Measurements from ENCODE around the gene MED4.

The MED4 gene

DNA sequence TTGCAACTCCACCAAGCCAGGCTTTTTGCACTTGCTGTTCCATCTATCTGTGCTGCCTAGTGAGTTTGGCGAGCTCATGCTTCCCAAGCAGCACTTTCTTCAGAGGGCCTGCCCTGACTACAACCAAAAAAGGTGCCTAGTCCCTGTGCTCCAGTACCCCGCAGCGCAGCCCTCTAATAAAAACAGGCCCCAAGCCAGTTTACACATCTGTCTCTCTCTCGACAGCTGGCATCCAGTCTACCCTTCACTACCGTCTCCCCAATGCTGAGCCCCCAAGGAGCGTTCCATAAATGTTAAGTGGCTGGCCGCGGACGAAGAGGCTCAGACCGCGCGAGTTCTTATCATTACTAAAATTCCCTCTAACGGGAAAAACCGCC, 512 bp downstream of the MED4 start:
- Histone ChIP-seq H3K4me3 (ENCODE audit: low read depth, low read length) (peak overlapping the region; percentile 94), H3K9ac (ENCODE audit: low read length) (peak overlapping the region; percentile 97), H3K36me3 (ENCODE audit: control insufficient read depth, insufficient read depth, low read length) (no peaks in the 10 kb centered on the region), H3K27ac (ENCODE audit: low read depth, low read length) (peak overlapping the region; percentile 95), H3K27me3 (ENCODE audit: control insufficient read depth, insufficient read depth, low read length) (no peaks in the 10 kb centered on the region), H3K9me3 (ENCODE audit: control insufficient read depth, insufficient read depth, low read depth, low read length) (peaks cover 2% of the 10 kb centered on the region; the same call in 1 of the 2 replicates), H3K4me1 (ENCODE audit: control insufficient read depth, insufficient read depth, low read length) (peaks cover 27% of the 10 kb centered on the region)

DNA sequence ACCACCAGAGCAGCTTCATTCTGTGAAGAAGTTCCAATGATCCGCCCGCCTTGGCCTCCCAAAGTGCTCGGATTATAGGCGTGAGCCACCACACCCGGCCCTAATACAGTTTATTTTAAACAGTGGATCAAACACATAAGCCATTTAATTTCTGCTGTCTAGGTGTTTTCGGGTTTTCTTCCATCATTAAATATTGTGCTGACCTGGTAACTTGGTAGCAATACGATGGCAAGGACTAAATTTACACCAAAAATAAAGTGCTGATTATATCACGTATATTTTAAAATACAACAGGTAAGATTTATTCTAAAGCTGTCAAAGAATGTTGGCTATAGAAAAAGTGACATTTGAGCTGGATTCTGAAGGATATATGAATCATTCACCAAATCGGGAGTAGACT, 1.3 kb downstream of the MED4 start:
- Histone ChIP-seq H3K36me3 (ENCODE audit: control insufficient read depth, insufficient read depth, low read length) (peaks cover 4% of the 10 kb centered on the region; the same call in 1 of the 2 replicates), H3K27me3 (ENCODE audit: control insufficient read depth, insufficient read depth, low read length) (no peaks in the 10 kb centered on the region), H3K4me1 (ENCODE audit: control insufficient read depth, insufficient read depth, low read length) (peaks cover 27% of the 10 kb centered on the region), H3K9ac (ENCODE audit: low read length) (peak overlapping the region; percentile 97), H3K9me3 (ENCODE audit: control insufficient read depth, insufficient read depth, low read depth, low read length) (peaks cover 2% of the 10 kb centered on the region; the same call in 1 of the 2 replicates), H3K27ac (ENCODE audit: low read depth, low read length) (no peak overlapping the region), H3K4me3 (ENCODE audit: low read depth, low read length) (peak overlapping the region; percentile 94)

DNA sequence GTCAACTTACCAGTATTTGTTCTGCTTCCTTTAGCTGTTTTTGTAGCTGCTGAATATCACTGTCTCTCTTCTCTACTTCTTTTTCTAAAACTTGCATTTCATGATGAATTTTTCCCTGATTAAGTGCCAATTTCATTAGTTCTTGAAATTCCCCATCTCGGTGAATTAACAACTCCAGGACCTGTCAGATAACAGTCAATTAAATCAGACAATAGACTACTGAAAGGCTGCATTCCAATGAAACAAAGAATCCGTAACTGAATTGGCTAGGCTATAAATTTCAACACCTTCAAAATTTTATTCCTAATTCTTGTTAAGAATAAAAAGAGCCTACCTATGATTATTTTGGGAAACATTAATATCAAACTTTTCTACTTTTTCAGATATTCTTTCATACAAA, 8.6 kb downstream of the MED4 start:
- H3K9ac ChIP-seq (ENCODE audit: low read length) = no peak overlapping the region
- H3K27ac ChIP-seq (ENCODE audit: low read depth, low read length) = peak overlapping the region; percentile 48; the same call in 1 of the 2 replicates
- no peaks in the 10 kb centered on the region for H3K27me3 ChIP-seq (ENCODE audit: control insufficient read depth, insufficient read depth, low read length)
- H3K4me3 ChIP-seq (ENCODE audit: low read depth, low read length) = no peak overlapping the region
- peaks cover 53% of the 10 kb centered on the region for H3K36me3 ChIP-seq (ENCODE audit: control insufficient read depth, insufficient read depth, low read length)
- H3K9me3 ChIP-seq (ENCODE audit: control insufficient read depth, insufficient read depth, low read depth, low read length) = no peaks in the 10 kb centered on the region
- no peaks in the 10 kb centered on the region for H3K4me1 ChIP-seq (ENCODE audit: control insufficient read depth, insufficient read depth, low read length)

DNA sequence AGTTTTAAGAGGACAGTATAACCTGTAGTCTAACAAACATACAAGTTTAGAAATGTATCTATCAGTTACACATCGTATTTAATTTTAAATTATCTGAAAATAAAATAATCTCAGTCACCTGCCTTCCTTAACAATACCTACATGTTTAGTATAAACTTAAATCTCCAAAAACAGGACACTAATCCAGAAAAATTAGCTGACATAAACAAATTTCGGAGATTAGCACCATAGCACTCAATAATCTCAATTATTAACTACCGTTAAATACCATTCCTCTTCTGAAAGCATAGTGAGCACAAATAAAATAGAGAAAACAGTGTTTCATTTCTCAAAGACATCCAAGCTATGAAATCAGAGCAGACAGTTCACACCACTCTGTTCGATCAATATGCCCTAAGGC, 13.2 kb downstream of the MED4 start:
- Histone ChIP-seq H3K27me3 (ENCODE audit: control insufficient read depth, insufficient read depth, low read length) (no peaks in the 10 kb centered on the region), H3K9me3 (ENCODE audit: control insufficient read depth, insufficient read depth, low read depth, low read length) (no peaks in the 10 kb centered on the region), H3K4me1 (ENCODE audit: control insufficient read depth, insufficient read depth, low read length) (no peaks in the 10 kb centered on the region), H3K9ac (ENCODE audit: low read length) (no peak overlapping the region), H3K36me3 (ENCODE audit: control insufficient read depth, insufficient read depth, low read length) (peaks cover 91% of the 10 kb centered on the region), H3K27ac (ENCODE audit: low read depth, low read length) (no peak overlapping the region), H3K4me3 (ENCODE audit: low read depth, low read length) (no peak overlapping the region)

DNA sequence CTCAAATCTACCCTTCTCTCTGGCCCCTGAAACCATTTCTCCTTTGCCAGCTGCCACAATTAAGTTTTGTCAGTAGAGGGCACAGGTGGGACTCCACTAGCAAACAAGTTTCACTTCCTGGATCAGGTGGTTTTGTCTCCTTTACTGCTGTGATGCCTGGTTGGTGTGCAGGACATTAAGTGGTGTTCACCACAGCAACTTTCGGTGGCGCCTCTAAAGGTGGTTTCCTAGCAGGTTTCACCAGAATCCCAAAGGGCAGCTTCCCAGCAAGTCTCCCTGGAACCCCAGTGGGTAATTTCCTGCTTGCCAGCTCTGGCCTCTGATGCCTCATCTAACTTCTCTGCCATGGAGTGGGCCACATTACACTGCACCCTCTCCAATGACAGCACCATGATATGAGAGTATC, 16.6 kb downstream of the MED4 start:
- Histone ChIP-seq H3K9me3 (ENCODE audit: control insufficient read depth, insufficient read depth, low read depth, low read length) (peaks cover 11% of the 10 kb centered on the region), H3K9ac (ENCODE audit: low read length) (no peak overlapping the region), H3K27ac (ENCODE audit: low read depth, low read length) (no peak overlapping the region), H3K36me3 (ENCODE audit: control insufficient read depth, insufficient read depth, low read length) (peaks cover 94% of the 10 kb centered on the region), H3K27me3 (ENCODE audit: control insufficient read depth, insufficient read depth, low read length) (no peaks in the 10 kb centered on the region), H3K4me1 (ENCODE audit: control insufficient read depth, insufficient read depth, low read length) (no peaks in the 10 kb centered on the region), H3K4me3 (ENCODE audit: low read depth, low read length) (no peak overlapping the region)

DNA sequence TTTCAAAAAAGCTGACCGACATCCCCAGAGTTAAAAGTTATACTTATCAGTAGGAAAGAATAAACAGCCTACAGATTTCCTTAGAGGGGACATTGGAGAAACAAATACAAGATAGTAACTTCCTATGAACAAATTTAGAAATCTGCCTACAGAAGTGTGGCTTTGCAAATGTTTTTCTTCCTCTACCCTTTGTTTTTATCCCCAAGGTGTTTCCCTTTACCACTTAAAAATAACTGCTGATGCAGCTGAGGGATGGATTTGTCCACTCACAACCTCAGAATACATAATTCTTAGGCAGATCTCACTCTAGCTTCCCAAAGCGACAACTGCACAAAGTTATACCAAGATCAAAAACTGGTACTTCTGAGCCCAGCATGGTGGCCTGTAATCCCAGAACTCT, 20.9 kb downstream of the MED4 start:
- Histone ChIP-seq H3K4me1 (ENCODE audit: control insufficient read depth, insufficient read depth, low read length) (no peaks in the 10 kb centered on the region), H3K9ac (ENCODE audit: low read length) (no peak overlapping the region), H3K27ac (ENCODE audit: low read depth, low read length) (no peak overlapping the region), H3K4me3 (ENCODE audit: low read depth, low read length) (no peak overlapping the region), H3K36me3 (ENCODE audit: control insufficient read depth, insufficient read depth, low read length) (peaks cover 99% of the 10 kb centered on the region), H3K27me3 (ENCODE audit: control insufficient read depth, insufficient read depth, low read length) (no peaks in the 10 kb centered on the region), H3K9me3 (ENCODE audit: control insufficient read depth, insufficient read depth, low read depth, low read length) (peaks cover 51% of the 10 kb centered on the region)

DNA sequence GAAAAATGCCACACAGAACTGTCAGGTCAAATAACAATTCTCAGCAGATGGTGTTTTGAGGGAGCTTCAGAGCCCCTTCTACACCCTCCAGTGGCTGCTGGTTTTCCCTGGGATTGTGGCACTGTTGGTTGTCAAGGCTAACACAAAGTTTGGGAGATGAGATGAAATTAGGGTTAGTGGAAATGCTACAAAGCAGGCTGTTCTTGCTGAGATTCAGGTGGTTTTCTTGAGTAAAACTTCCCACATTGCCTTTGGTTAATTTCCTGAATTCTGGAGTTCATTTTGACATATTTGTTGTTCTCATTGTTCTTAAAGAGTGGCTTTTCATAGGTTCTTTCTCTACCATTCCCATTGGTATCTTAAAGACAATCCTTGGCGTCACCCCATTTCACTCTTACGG, 22.1 kb downstream of the MED4 start:
- no peak overlapping the region for H3K27ac ChIP-seq (ENCODE audit: low read depth, low read length)
- H3K4me1 ChIP-seq (ENCODE audit: control insufficient read depth, insufficient read depth, low read length) = no peaks in the 10 kb centered on the region
- peaks cover 99% of the 10 kb centered on the region for H3K36me3 ChIP-seq (ENCODE audit: control insufficient read depth, insufficient read depth, low read length)
- H3K4me3 ChIP-seq (ENCODE audit: low read depth, low read length) = no peak overlapping the region
- H3K27me3 ChIP-seq (ENCODE audit: control insufficient read depth, insufficient read depth, low read length) = no peaks in the 10 kb centered on the region
- no peak overlapping the region for H3K9ac ChIP-seq (ENCODE audit: low read length)
- H3K9me3 ChIP-seq (ENCODE audit: control insufficient read depth, insufficient read depth, low read depth, low read length) = peaks cover 63% of the 10 kb centered on the region

DNA sequence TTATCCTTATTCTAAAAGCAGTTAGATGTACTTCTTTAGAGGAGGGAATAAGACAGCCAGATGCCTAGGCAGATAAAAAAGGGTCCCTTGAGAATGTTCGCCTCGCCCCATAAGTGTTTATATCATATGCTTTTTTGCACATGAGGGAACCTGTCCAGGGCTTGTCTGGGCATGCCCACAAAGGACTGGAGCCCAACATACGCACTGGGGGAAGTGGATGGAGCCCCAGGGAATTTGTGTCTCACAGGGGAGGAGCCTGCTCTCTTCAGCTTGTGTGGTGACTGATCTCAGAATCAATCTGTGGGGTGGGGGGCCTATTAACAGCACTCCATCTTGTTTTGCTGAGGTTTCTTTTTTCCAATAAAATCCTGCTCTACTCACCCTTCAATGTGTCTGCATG, 22.6 kb downstream of the MED4 start:
- H3K36me3 ChIP-seq (ENCODE audit: control insufficient read depth, insufficient read depth, low read length) = peaks cover 99% of the 10 kb centered on the region
- no peaks in the 10 kb centered on the region for H3K27me3 ChIP-seq (ENCODE audit: control insufficient read depth, insufficient read depth, low read length)
- H3K9me3 ChIP-seq (ENCODE audit: control insufficient read depth, insufficient read depth, low read depth, low read length) = peaks cover 68% of the 10 kb centered on the region
- H3K4me1 ChIP-seq (ENCODE audit: control insufficient read depth, insufficient read depth, low read length) = no peaks in the 10 kb centered on the region
- H3K4me3 ChIP-seq (ENCODE audit: low read depth, low read length) = no peak overlapping the region
- H3K27ac ChIP-seq (ENCODE audit: low read depth, low read length) = 0 out of 2 replicates have a peak overlapping the region, but pooled peaks have one; percentile 50
- no peak overlapping the region for H3K9ac ChIP-seq (ENCODE audit: low read length)

DNA sequence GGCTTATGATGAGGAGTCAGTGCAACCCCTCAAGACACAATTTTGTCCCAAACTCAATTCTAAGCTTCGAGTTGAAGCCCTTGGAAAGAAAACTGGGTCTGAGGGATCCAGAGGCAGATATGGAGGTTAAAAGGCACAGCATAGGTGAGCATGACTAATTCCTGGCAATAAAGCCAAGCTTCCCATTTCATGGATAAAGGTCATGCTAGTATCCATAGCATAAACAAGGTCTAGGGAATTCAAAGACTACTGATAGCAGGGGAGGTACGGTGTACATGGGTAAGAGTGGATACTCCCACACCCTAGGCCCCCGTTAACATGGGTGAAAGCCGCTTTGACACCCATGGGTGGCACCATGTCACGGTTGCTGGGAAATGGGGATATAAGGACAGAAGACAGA, 24.0 kb downstream of the MED4 start:
- H3K36me3 ChIP-seq (ENCODE audit: control insufficient read depth, insufficient read depth, low read length) = peaks cover 99% of the 10 kb centered on the region
- no peak overlapping the region for H3K27ac ChIP-seq (ENCODE audit: low read depth, low read length)
- H3K4me3 ChIP-seq (ENCODE audit: low read depth, low read length) = no peak overlapping the region
- H3K9me3 ChIP-seq (ENCODE audit: control insufficient read depth, insufficient read depth, low read depth, low read length) = peaks cover 82% of the 10 kb centered on the region
- H3K9ac ChIP-seq (ENCODE audit: low read length) = no peak overlapping the region
- H3K27me3 ChIP-seq (ENCODE audit: control insufficient read depth, insufficient read depth, low read length) = no peaks in the 10 kb centered on the region
- no peaks in the 10 kb centered on the region for H3K4me1 ChIP-seq (ENCODE audit: control insufficient read depth, insufficient read depth, low read length)

GRCh38 chr13:48069573-48069972, 25.3 kb downstream of the MED4 start:
- no peak overlapping the region for H3K27ac ChIP-seq (ENCODE audit: low read depth, low read length)
- no peaks in the 10 kb centered on the region for H3K4me1 ChIP-seq (ENCODE audit: control insufficient read depth, insufficient read depth, low read length)
- H3K9ac ChIP-seq (ENCODE audit: low read length) = no peak overlapping the region
- H3K36me3 ChIP-seq (ENCODE audit: control insufficient read depth, insufficient read depth, low read length) = peaks cover 100% of the 10 kb centered on the region
- H3K27me3 ChIP-seq (ENCODE audit: control insufficient read depth, insufficient read depth, low read length) = no peaks in the 10 kb centered on the region
- H3K4me3 ChIP-seq (ENCODE audit: low read depth, low read length) = no peak overlapping the region
- peaks cover 83% of the 10 kb centered on the region for H3K9me3 ChIP-seq (ENCODE audit: control insufficient read depth, insufficient read depth, low read depth, low read length)

DNA sequence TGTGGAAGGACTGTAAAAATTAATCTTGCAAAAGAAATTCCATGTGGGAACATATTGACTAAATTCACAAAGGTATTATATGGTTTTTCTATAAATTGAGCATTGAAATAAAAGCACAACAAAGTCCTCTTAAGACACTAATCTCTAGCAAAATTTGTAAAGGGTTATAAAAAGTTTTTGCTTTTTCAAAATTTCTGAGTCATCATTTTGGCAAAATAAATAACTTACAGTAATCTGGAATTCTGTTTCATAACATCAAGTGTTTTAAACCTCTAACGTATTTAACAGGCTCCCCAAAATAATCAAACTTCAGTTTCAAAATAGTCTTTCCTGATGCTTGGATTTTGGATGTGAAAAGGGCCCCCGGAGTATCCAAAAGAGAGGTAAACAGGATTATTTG, 26.0 kb downstream of the MED4 start:
- Histone ChIP-seq H3K9ac (ENCODE audit: low read length) (no peak overlapping the region), H3K4me3 (ENCODE audit: low read depth, low read length) (no peak overlapping the region), H3K9me3 (ENCODE audit: control insufficient read depth, insufficient read depth, low read depth, low read length) (peaks cover 81% of the 10 kb centered on the region), H3K4me1 (ENCODE audit: control insufficient read depth, insufficient read depth, low read length) (no peaks in the 10 kb centered on the region), H3K36me3 (ENCODE audit: control insufficient read depth, insufficient read depth, low read length) (peaks cover 98% of the 10 kb centered on the region), H3K27ac (ENCODE audit: low read depth, low read length) (no peak overlapping the region), H3K27me3 (ENCODE audit: control insufficient read depth, insufficient read depth, low read length) (no peaks in the 10 kb centered on the region)

- H3K4me1 ChIP-seq (ENCODE audit: control insufficient read depth, insufficient read depth, low read length) = no peaks in the 10 kb centered on the region
- H3K4me3 ChIP-seq (ENCODE audit: low read depth, low read length) = no peak overlapping the region
- no peak overlapping the region for H3K9ac ChIP-seq (ENCODE audit: low read length)
- H3K27ac ChIP-seq (ENCODE audit: low read depth, low read length) = no peak overlapping the region
- peaks cover 74% of the 10 kb centered on the region for H3K9me3 ChIP-seq (ENCODE audit: control insufficient read depth, insufficient read depth, low read depth, low read length)
- no peaks in the 10 kb centered on the region for H3K27me3 ChIP-seq (ENCODE audit: control insufficient read depth, insufficient read depth, low read length)
- peaks cover 94% of the 10 kb centered on the region for H3K36me3 ChIP-seq (ENCODE audit: control insufficient read depth, insufficient read depth, low read length)
Observed at GRCh38 chr13:48068036-48068435, 26.9 kb downstream of the MED4 start.

All from HUES6 (cell line).